Stimulated activated CD4-positive, alpha-beta T cell treated with anti-CD3 and anti-CD28 coated beads, TNF-alpha, amount 100 ng/mL, for 24 hours (primary cell): ENCODE measurements around the gene SUPT5H.

Experiments used
- DNase-seq, 3 experiments: peaks; one replicate each; pipeline ENCODE4 v3.0.0-alpha.2; 2020; ENCODE audit warnings: low read depth in 3 of 3

The SUPT5H gene

DNA sequence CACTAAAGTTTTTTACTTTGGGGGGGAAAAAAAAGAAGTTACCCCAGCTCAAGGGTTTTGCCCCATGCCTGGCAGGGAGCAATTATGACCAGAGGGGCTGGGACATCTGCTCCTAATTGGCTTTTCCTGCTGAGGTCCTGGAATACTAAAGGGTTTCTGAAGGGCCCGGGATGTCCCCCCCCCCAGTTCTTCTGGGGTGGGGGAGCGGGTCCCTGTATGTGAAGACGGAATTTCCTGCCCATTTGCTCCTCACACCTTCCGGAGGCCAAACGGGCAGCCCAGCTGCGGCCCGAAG lies 52.3 kb downstream of the SUPT5H start:
- DNase-seq: no peak

DNA sequence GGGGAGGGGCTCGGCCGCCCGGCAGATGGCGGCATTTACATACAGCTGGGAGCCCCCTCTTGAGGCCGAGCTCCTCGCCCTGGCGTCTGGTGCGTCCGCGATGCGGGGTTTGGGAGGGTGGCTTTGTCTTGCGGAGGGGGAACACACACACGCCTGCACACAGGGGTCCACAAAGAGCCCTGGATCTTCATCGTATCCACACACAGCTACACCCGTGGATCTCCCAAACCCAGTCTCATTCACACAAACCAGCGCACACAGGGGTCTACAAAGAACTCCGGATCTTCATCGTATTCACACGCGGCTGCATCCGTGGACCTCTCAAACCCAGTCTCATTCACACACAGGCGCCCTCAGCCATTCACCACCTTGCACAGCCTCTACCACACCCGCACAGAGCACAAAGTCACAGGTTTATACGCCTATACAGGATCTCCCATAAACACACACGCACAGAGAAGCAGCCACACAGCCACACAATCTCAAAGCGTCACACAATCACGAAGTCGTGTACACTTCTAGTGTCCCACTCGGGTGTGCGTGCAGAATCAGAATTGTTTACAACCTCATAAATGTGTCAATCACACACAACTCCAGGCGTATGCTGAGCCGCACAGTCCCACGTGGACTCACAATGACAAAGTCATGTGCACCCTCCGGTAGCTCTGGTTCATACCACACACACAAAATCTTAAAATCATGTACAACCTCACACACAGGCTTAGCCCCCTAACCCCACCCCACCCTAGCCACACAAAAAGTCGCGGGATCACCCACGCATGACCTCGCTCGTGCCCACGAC lies 52.8 kb downstream of the SUPT5H start:
- no peak for DNase-seq

- DNase-seq: no peak
Observed at GRCh38 chr19:39498798-39499642, 53.6 kb downstream of the SUPT5H start, which contains the start of gene DLL3. TSS of gene DLL3 (plus strand) at chr19:39498947. CDS start at chr19:39498975, 28 bp downstream.

GRCh38 chr19:39499932-39500331 lies 54.5 kb downstream of the SUPT5H start:
- no peak for DNase-seq

DNA sequence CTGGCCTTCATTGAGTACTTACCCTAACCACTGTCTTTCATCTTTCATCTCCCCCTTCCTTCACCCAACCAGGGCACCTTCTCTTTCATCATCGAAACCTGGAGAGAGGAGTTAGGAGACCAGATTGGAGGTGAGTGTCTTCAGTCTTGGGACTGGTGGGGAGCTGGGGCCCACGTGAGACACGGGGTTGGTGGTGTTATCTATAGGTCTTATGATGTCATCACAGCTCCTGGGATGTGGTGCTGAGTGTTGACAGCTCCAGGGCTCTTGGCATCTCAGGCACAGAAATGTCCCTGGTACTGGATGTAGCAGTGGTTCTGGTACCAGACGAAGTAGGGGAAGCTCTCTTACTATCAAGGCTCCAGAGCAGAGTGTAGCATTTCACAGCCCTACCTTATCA lies 55.2 kb downstream of the SUPT5H start:
- no peak for DNase-seq

GRCh38 chr19:39501340-39501739 lies 56.0 kb downstream of the SUPT5H start:
- no peak for DNase-seq

- DNase-seq: peak; percentile 40 to 75 (median 65)
Observed at GRCh38 chr19:39502640-39503417, 57.4 kb downstream of the SUPT5H start.

DNA sequence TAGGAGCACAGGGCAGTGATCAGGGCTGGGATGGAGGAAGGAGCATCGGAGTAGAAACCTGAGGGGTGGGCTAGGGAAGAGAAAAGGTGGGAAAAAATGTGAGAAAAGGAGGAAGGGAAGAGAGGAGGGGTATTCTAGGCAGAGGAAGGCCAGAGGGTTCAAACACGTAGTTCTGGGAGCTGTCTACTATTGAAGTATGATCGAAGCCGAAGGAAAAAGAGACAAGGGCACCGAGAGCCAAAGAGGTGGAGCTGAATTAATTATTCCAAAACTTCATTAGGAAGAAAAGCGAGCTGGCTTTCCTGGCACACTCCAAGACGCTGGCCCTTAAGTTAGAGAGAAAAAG lies 61.2 kb downstream of the SUPT5H start:
- DNase-seq: no peak

GRCh38 chr19:39506944-39507714 lies 61.7 kb downstream of the SUPT5H start:
- DNase-seq: peak; percentile 22 to 74 (median 48)

GRCh38 chr19:39507715-39508364 lies 62.5 kb downstream of the SUPT5H start:
- no peak for DNase-seq

DNA sequence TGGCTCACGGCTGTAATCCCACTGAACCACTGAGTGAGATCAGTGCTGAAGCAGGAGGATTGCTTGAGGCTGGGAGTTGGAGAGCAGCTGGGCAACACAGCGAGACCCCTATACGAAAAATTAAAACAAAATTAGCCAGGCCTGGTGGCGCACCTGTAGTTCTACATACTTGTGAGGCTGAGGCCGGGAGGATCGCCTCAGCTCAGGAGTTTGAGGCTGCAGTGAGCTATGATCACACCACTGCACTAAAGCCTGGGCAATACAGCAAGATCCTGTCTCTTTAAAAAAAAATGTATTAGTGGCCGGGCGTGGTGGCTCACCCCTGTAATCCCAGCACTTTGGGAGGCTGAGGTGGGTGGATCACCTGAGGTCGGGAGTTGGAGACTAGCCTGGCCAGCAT lies 63.2 kb downstream of the SUPT5H start:
- DNase-seq: no peak

DNA sequence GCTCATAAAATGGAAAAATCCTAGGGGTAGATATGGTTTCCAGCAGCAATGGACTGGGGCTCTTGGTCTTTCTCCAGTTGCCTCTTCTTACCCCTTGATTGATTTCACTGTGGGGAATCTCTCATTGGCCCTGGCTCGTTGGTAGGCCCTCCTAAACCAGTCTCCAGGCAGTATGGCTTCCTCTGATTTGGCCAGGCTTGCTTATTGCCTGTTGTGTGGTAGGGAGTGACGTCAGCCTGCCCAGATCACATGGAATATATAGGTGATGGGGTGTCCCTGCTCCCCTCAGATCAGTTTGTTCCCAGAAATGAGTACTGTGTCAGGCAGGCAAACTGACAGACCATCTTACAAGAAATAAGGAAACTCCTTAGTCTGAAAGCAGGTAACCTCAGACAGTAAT lies 63.9 kb downstream of the SUPT5H start:
- DNase-seq: no peak

DNA sequence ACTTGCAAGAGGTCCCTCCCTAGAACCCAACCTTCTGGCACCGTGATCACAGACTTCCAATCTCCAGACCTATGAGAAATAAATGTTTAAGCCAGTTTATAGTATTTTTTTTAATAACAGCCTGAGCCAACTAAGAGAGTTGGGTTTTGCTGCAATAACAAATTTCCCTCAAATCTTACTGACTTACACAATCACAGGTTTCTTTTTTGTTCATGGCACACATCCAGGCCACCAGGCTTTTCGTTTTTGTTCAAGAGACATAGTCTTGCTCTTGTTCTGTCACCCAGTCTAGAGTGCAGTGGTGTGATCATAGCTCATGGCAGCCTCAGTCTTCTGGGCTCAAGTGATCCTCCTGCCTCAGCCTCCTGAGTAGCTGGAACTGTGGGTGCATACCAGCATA lies 67.6 kb downstream of the SUPT5H start:
- no peak for DNase-seq

DNA sequence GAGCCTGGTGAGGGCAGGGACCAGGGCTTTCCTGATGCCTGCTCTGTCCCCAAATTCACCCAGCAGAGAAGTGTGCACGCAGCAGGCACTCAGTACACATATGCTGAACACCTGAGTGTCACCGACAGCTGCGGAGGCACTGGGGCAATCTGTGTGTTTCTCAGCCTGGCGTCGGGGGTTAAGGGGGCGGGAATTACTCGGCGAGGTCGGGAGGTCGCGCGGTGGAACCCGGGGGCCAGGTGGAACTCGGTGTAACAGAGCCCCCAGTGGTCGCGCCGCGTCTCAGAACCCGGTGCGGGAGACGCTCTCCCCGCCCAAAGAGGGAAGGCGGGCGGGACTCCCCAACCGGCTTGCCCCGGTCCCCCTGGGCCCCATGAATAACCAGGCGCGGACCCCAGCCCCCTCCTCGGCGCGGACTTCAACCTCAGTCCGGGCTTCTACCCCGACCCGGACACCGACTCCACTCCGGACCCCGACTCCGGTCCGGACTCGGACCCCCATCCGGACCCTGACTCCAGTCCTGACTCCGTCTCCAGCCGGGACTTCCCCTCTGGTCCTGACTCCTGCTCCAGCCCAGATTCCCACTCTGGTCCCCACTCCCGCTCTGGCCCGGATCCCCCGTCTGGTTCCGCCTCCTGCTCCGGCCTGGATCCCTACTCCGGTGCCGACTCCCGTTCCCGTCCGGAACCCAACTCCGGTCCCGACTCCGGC lies 69.6 kb downstream of the SUPT5H start, which contains the start of gene SELENOV:
TSS of gene SELENOV (plus strand) at position 300 of the 711 bp plus-strand sequence. CDS start at position 374, 74 bp downstream.
- no peak for DNase-seq

GRCh38 chr19:39515551-39516191 lies 70.3 kb downstream of the SUPT5H start:
- DNase-seq: no peak

GRCh38 chr19:39516270-39516669 lies 70.9 kb downstream of the SUPT5H start:
- DNase-seq: no peak

GRCh38 chr19:39517432-39517831 lies 72.0 kb downstream of the SUPT5H start:
- no peak for DNase-seq

DNA sequence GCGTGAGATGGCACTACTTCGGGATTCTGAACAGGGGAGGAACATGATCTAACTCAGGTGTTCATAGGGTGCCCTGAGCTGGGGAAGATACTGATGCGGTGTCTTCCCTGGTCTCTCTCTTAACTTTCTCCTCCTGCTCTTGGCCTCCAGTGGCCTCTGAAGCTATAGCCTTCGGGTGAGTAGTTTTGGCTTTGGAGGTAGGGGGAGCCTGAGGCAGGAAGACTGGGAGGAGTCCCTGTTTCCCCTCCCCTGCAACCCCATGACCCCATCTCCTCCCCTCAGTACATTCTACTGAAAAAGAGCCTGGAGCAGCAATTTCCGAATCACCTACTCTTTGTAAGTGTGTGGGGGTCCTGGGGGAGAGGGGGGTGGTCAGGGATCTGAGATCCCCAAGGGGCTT lies 73.1 kb downstream of the SUPT5H start:
- DNase-seq: no peak

GRCh38 chr19:39518975-39519374 lies 73.6 kb downstream of the SUPT5H start:
- no peak for DNase-seq
